RPMI8226 (cell line): Measurements from ENCODE around the gene MBTPS2.
"Not testable (repeated sequence)": the region's sequence is repeated elsewhere in the genome, so short reads cannot be mapped to it uniquely, and the experiment has no call there.

ENCODE experiments used
- DNase-seq: peaks from one replicate; pipeline ENCODE4 v3.0.0-alpha.2; 2015

Gene MBTPS2

GRCh38 chrX:21863241-21863640 lies 23.8 kb downstream of the MBTPS2 start:
- DNase-seq = no peak

- no peak for DNase-seq
Observed at GRCh38 chrX:21865436-21865835, 26.0 kb downstream of the MBTPS2 start.

- no peak for DNase-seq
Observed at GRCh38 chrX:21870494-21870893, 31.1 kb downstream of the MBTPS2 start.

- DNase-seq = no peak
Observed at GRCh38 chrX:21873063-21873775, 33.8 kb downstream of the MBTPS2 start.

- not testable (repeated sequence) for DNase-seq
Observed at GRCh38 chrX:21874182-21874581, 34.8 kb downstream of the MBTPS2 start.

GRCh38 chrX:21875013-21875412 lies 35.6 kb downstream of the MBTPS2 start:
- DNase-seq = no peak

- no peak for DNase-seq
Observed at GRCh38 chrX:21881881-21882574, 42.6 kb downstream of the MBTPS2 start.

GRCh38 chrX:21883258-21883657 lies 43.8 kb downstream of the MBTPS2 start:
- peak; percentile 8 for DNase-seq

GRCh38 chrX:21885568-21885967 lies 46.2 kb downstream of the MBTPS2 start:
- DNase-seq = no peak

- DNase-seq = no peak
Observed at GRCh38 chrX:21905313-21905712, 65.9 kb downstream of the MBTPS2 start.

- no peak for DNase-seq
Observed at GRCh38 chrX:21905953-21906352, 66.5 kb downstream of the MBTPS2 start.

GRCh38 chrX:21907260-21907659 lies 67.8 kb downstream of the MBTPS2 start:
- DNase-seq = no peak

- no peak for DNase-seq
Observed at GRCh38 chrX:21911481-21911880, 72.1 kb downstream of the MBTPS2 start.

GRCh38 chrX:21912220-21912619 lies 72.8 kb downstream of the MBTPS2 start:
- DNase-seq = no peak

GRCh38 chrX:21912989-21913388 lies 73.6 kb downstream of the MBTPS2 start:
- no peak for DNase-seq

GRCh38 chrX:21926116-21926515 lies 86.7 kb downstream of the MBTPS2 start:
- DNase-seq = peak; percentile 43

GRCh38 chrX:21926527-21927278 lies 87.3 kb downstream of the MBTPS2 start:
- peak; percentile 64 for DNase-seq

GRCh38 chrX:21929209-21929608 lies 89.8 kb downstream of the MBTPS2 start:
- no peak for DNase-seq

- DNase-seq = no peak
Observed at GRCh38 chrX:21930986-21931385, 91.6 kb downstream of the MBTPS2 start.

GRCh38 chrX:21932292-21933002 lies 93.0 kb downstream of the MBTPS2 start:
- no peak for DNase-seq

GRCh38 chrX:21933077-21933476 lies 93.7 kb downstream of the MBTPS2 start:
- DNase-seq = no peak

GRCh38 chrX:21934414-21934813 lies 95.0 kb downstream of the MBTPS2 start:
- no peak for DNase-seq
